ENCODE results near the gene NEU2. TPM values are rescaled to one million over a fixed set of nuclear protein-coding genes. Genes with fewer than 3 reads are reported as not detected.

Gene NEU2
- total and polyA plus RNA-seq, 10 of the 15 experiments (the other 5 are each of a cell fraction or from before 2014, with no cell fraction given) = not detected

DNA sequence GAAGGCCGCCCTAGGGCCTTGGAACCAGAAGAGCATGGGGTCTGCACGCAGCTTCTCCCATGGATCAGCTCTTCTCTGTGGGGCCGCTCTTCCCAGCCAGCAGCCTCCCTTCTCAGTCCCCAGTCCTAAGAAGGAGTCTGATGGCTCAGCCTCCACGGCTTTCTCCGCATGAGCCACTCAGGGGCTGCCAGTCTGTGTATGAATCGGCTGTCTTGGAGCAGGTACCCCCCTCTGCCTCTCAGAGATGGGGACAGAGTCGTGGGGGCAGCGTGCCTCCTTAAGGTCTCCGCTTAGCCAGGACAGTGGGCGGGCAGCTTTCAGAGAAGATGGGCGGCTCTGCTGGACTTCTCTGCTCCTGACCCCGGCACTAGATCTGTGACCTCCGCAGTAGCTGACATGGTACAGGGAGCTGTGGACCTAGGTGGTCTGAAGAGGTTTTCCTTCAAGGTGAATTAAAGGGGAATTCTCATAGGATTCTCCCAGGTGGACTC, 49.3 kb downstream of the NEU2 start (continued):
- no peak for TF ChIP-seq RELB (IDR thresholded peaks at IDR 0.05; ENCODE audit: low read depth)

GRCh38 chr2:233082222-233082930, 49.9 kb downstream of the NEU2 start:
- H3K4me1 ChIP-seq (ENCODE audit: control insufficient read depth, insufficient read depth, low read length) = peaks cover 90% of the 10 kb centered on the region
- H3K9me3 ChIP-seq (replicated peaks; ENCODE audit: control insufficient read depth, insufficient read depth, low read length) = no peaks in the 10 kb centered on the region
- H3K27ac ChIP-seq (ENCODE audit: control insufficient read depth, insufficient read depth) = peak overlapping the region; percentile 100
- FAIRE-seq = peak; percentile 66
- H3K27me3 ChIP-seq (replicated peaks in 1 of 2; ENCODE audit: control insufficient read depth in 2 of 2, insufficient read depth in 2 of 2, low read length in 1 of 2) = no peaks in the 10 kb centered on the region
- peak overlapping the region; percentile 95 for H3K4me2 ChIP-seq (ENCODE audit: control insufficient read depth, insufficient read depth)
- CTCF ChIA-PET = interaction anchor here (0.6 to 5.8 kb wide), 11 partner anchors 9 to 170 kb away, joined by 3 to 68 read pairs (median 4); partner anchors contain the start of gene INPP5D
- in situ Hi-C loops (cut with MboI) (no loop called here), intact Hi-C loops (cut with micrococcal nuclease; ENCODE audit: unreplicated experiment) (loop anchor here (1.0 to 5.0 kb wide), 5 partner anchors 18 to 170 kb away; partner anchors contain the start of gene ATG16L1)
- no peaks in the 10 kb centered on the region for H4K20me1 ChIP-seq (ENCODE audit: control insufficient read depth, insufficient read depth)
- H3K9ac ChIP-seq (ENCODE audit: control insufficient read depth, insufficient read depth, low read length) = peak overlapping the region; percentile 92
- no peak overlapping the region for H2AFZ ChIP-seq (ENCODE audit: control insufficient read depth, low read depth, low read length)
- peak overlapping the region; percentile 50 for H3K4me3 ChIP-seq
- POLR2A ChIA-PET = interaction anchor here (0.6 to 11.9 kb wide), 16 partner anchors 8 to 341 kb away, joined by 3 to 271 read pairs (median 5); partner anchors contain the start of gene INPP5D
- DNase-seq (ENCODE audit: low read depth, low spot score) = peak; percentile 95
- BruUV-seq (replicated peaks) = TSS peak; percentile 0
- under 1% methylated on average over 11 of the region's 11 CpGs for WGBS (ENCODE audit: insufficient coverage, insufficient replicate concordance, low lambda C conversion rate, missing lambda C conversion rate)
- RAD21 ChIA-PET (ENCODE audit: unreplicated experiment) = interaction anchor here (0.8 to 15.1 kb wide), 15 partner anchors 10 to 170 kb away, joined by 3 to 361 read pairs (median 8); partner anchors contain the start of gene INPP5D
- H3K36me3 ChIP-seq (ENCODE audit: control insufficient read depth in 2 of 2, insufficient read depth in 2 of 2, low read length in 1 of 2) = peaks cover 15 to 28% of the 10 kb centered on the region in 2 experiments
- peaks cover 71% of the 10 kb centered on the region for H3K79me2 ChIP-seq (ENCODE audit: control insufficient read depth, insufficient read depth, low read length)
- ATAC-seq = peak; percentile 58
- SMC1A ChIA-PET (ENCODE audit: uncharacterized antibody, unreplicated experiment) = interaction anchor here (0.7 to 17.9 kb wide), 18 partner anchors 9 to 172 kb away, joined by 3 to 351 read pairs (median 5); partner anchors contain the start of gene INPP5D
- TF ChIP-seq GATAD2B (conservative IDR thresholded peaks at IDR 0.05; ENCODE audit: low read depth) (peak; percentile 73; the same call in 1 of the 2 replicates), CEBPB (IDR thresholded peaks at IDR 0.05; ENCODE audit: borderline replicate concordance in 1 of 2, low read depth in 2 of 2, low read length in 2 of 2) (no peak), SP1 (IDR thresholded peaks at IDR 0.05; ENCODE audit: low read depth, low read length) (peak; percentile 38), ZZZ3 (IDR thresholded peaks at IDR 0.05; ENCODE audit: control insufficient read depth, insufficient read length, low read depth) (no peak), CREM (IDR thresholded peaks at IDR 0.05; ENCODE audit: low read depth) (peak; percentile 89), E4F1 (IDR thresholded peaks at IDR 0.05; ENCODE audit: borderline replicate concordance, partially characterized antibody) (no peak)
- TF ChIP-seq, protein P1, sequence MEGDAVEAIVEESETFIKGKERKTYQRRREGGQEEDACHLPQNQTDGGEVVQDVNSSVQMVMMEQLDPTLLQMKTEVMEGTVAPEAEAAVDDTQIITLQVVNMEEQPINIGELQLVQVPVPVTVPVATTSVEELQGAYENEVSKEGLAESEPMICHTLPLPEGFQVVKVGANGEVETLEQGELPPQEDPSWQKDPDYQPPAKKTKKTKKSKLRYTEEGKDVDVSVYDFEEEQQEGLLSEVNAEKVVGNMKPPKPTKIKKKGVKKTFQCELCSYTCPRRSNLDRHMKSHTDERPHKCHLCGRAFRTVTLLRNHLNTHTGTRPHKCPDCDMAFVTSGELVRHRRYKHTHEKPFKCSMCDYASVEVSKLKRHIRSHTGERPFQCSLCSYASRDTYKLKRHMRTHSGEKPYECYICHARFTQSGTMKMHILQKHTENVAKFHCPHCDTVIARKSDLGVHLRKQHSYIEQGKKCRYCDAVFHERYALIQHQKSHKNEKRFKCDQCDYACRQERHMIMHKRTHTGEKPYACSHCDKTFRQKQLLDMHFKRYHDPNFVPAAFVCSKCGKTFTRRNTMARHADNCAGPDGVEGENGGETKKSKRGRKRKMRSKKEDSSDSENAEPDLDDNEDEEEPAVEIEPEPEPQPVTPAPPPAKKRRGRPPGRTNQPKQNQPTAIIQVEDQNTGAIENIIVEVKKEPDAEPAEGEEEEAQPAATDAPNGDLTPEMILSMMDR (IDR thresholded peaks at IDR 0.05 in 2 of 3, conservative IDR thresholded peaks at IDR 0.05 in 1 of 3; ENCODE audit: control insufficient read depth in 2 of 3, extremely low read depth in 1 of 3, insufficient read depth in 1 of 3, low read depth in 3 of 3, low read length in 3 of 3) = 0 out of 6 replicates have a peak, but pooled peaks of 1 of the 3 experiments have one; percentile 1
- TF ChIP-seq, protein P2, sequence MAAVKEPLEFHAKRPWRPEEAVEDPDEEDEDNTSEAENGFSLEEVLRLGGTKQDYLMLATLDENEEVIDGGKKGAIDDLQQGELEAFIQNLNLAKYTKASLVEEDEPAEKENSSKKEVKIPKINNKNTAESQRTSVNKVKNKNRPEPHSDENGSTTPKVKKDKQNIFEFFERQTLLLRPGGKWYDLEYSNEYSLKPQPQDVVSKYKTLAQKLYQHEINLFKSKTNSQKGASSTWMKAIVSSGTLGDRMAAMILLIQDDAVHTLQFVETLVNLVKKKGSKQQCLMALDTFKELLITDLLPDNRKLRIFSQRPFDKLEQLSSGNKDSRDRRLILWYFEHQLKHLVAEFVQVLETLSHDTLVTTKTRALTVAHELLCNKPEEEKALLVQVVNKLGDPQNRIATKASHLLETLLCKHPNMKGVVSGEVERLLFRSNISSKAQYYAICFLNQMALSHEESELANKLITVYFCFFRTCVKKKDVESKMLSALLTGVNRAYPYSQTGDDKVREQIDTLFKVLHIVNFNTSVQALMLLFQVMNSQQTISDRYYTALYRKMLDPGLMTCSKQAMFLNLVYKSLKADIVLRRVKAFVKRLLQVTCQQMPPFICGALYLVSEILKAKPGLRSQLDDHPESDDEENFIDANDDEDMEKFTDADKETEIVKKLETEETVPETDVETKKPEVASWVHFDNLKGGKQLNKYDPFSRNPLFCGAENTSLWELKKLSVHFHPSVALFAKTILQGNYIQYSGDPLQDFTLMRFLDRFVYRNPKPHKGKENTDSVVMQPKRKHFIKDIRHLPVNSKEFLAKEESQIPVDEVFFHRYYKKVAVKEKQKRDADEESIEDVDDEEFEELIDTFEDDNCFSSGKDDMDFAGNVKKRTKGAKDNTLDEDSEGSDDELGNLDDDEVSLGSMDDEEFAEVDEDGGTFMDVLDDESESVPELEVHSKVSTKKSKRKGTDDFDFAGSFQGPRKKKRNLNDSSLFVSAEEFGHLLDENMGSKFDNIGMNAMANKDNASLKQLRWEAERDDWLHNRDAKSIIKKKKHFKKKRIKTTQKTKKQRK (IDR thresholded peaks at IDR 0.05; ENCODE audit: low read depth, low read length) = no peak
